ENCODE results near the gene ACP6. TPM values are rescaled to one million over a fixed set of nuclear protein-coding genes. Genes with fewer than 3 reads are reported as not detected.

Gene ACP6
- total RNA-seq (2022) (93.5 and 116 TPM in 2 replicates), Bru-seq, nascent RNA (percentile 93 among the genes with signal in this experiment), BruChase-seq, experiment 1, labeled RNA remaining after a 6-hour chase (percentile 87 among the genes with signal in this experiment), BruChase-seq, experiment 2, labeled RNA remaining after a 2-hour chase (percentile 93 among the genes with signal in this experiment)
- long read RNA-seq, full-length matches to known transcripts = 102 of 156 reads
- long read RNA-seq, partial matches to known transcripts = 15 of 156 reads
- long read RNA-seq, other reads (novel, unspliced or antisense) = 39 of 156 reads

- BruUV-seq (replicated peaks) = no TSS peak
- peaks cover 5% of the 10 kb centered on the region for H3K9me3 Mint-ChIP-seq (ENCODE audit: low read depth, unreplicated experiment)
- peak within 1 kb of the TSS; percentile 81 for H3K27ac Mint-ChIP-seq (ENCODE audit: unreplicated experiment)
- H3K4me3 Mint-ChIP-seq (ENCODE audit: low read depth, unreplicated experiment) = peak within 1 kb of the TSS; percentile 94
- DNase-seq = peak; percentile 97
- peaks cover 38% of the 10 kb centered on the region for H3K36me3 Mint-ChIP-seq (ENCODE audit: insufficient read depth, unreplicated experiment)
- CTCF ChIA-PET = interaction anchor here (0.8 to 1.4 kb wide), 7 partner anchors 9 to 222 kb away, joined by 3 to 10 read pairs (median 3); no protein-coding TSS in a partner anchor
- no peaks in the 10 kb centered on the region for H3K27me3 Mint-ChIP-seq (ENCODE audit: unreplicated experiment)
- H3K4me1 Mint-ChIP-seq (ENCODE audit: low read depth, unreplicated experiment) = peaks cover 59% of the 10 kb centered on the region
- intact Hi-C loops (cut with micrococcal nuclease; ENCODE audit: unreplicated experiment) = no loop called here
- TF ChIP-seq, protein P1, sequence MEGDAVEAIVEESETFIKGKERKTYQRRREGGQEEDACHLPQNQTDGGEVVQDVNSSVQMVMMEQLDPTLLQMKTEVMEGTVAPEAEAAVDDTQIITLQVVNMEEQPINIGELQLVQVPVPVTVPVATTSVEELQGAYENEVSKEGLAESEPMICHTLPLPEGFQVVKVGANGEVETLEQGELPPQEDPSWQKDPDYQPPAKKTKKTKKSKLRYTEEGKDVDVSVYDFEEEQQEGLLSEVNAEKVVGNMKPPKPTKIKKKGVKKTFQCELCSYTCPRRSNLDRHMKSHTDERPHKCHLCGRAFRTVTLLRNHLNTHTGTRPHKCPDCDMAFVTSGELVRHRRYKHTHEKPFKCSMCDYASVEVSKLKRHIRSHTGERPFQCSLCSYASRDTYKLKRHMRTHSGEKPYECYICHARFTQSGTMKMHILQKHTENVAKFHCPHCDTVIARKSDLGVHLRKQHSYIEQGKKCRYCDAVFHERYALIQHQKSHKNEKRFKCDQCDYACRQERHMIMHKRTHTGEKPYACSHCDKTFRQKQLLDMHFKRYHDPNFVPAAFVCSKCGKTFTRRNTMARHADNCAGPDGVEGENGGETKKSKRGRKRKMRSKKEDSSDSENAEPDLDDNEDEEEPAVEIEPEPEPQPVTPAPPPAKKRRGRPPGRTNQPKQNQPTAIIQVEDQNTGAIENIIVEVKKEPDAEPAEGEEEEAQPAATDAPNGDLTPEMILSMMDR (IDR thresholded peaks at IDR 0.05; ENCODE audit: unreplicated experiment) = no peak
These were observed at the start of gene ACP6 for GRCh38 chr1:147670319-147671001. Gene ACP6, minus strand, starts transcription at chr1:147670524. Its CDS starts 476 bp downstream, at chr1:147670048.

GRCh38 chr1:147719711-147720225 lies 49.4 kb upstream of the ACP6 start:
- DNase-seq = no peak
- TF ChIP-seq, protein P1 (IDR thresholded peaks at IDR 0.05; ENCODE audit: unreplicated experiment) = no peak
- intact Hi-C loops (cut with micrococcal nuclease; ENCODE audit: unreplicated experiment) = no loop called here
- CTCF ChIA-PET = interaction anchor here (5.3 kb wide), 1 partner anchor 173 kb away, joined by 29 read pairs; no protein-coding TSS in a partner anchor
- H3K36me3 Mint-ChIP-seq (ENCODE audit: insufficient read depth, unreplicated experiment) = peaks cover 9% of the 10 kb centered on the region
- H3K9me3 Mint-ChIP-seq (ENCODE audit: low read depth, unreplicated experiment) = no peaks in the 10 kb centered on the region
- H3K4me3 Mint-ChIP-seq (ENCODE audit: low read depth, unreplicated experiment) = no peak overlapping the region
- no TSS peak for BruUV-seq (replicated peaks)
- H3K4me1 Mint-ChIP-seq (ENCODE audit: low read depth, unreplicated experiment) = peaks cover 80% of the 10 kb centered on the region
- H3K27ac Mint-ChIP-seq (ENCODE audit: unreplicated experiment) = no peak overlapping the region
- no peaks in the 10 kb centered on the region for H3K27me3 Mint-ChIP-seq (ENCODE audit: unreplicated experiment)

- Mint-ChIP-seq H3K4me3 (ENCODE audit: low read depth, unreplicated experiment) (no peak overlapping the region), H3K9me3 (ENCODE audit: low read depth, unreplicated experiment) (no peaks in the 10 kb centered on the region), H3K36me3 (ENCODE audit: insufficient read depth, unreplicated experiment) (peaks cover 9% of the 10 kb centered on the region), H3K27ac (ENCODE audit: unreplicated experiment) (peak overlapping the region; percentile 37), H3K27me3 (ENCODE audit: unreplicated experiment) (no peaks in the 10 kb centered on the region), H3K4me1 (ENCODE audit: low read depth, unreplicated experiment) (peaks cover 86% of the 10 kb centered on the region)
- DNase-seq = no peak
- no TSS peak for BruUV-seq (replicated peaks)
- intact Hi-C loops (cut with micrococcal nuclease; ENCODE audit: unreplicated experiment) = no loop called here
- CTCF ChIA-PET = no interaction called here
- TF ChIP-seq, protein P1 (IDR thresholded peaks at IDR 0.05; ENCODE audit: unreplicated experiment) = no peak
These were observed 48.8 kb upstream of the ACP6 start for GRCh38 chr1:147719029-147719698.

- Mint-ChIP-seq H3K27ac (ENCODE audit: unreplicated experiment) (peak overlapping the region; percentile 99), H3K36me3 (ENCODE audit: insufficient read depth, unreplicated experiment) (peaks cover 9% of the 10 kb centered on the region), H3K9me3 (ENCODE audit: low read depth, unreplicated experiment) (no peaks in the 10 kb centered on the region), H3K27me3 (ENCODE audit: unreplicated experiment) (no peaks in the 10 kb centered on the region), H3K4me1 (ENCODE audit: low read depth, unreplicated experiment) (peaks cover 76% of the 10 kb centered on the region), H3K4me3 (ENCODE audit: low read depth, unreplicated experiment) (peak overlapping the region; percentile 51)
- TF ChIP-seq, protein P1 (IDR thresholded peaks at IDR 0.05; ENCODE audit: unreplicated experiment) = no peak
- no TSS peak for BruUV-seq (replicated peaks)
- intact Hi-C loops (cut with micrococcal nuclease; ENCODE audit: unreplicated experiment) = loop anchor here (2.0 kb wide), 1 partner anchor 41 kb away; no protein-coding TSS in a partner anchor
- DNase-seq = peak; percentile 64
- CTCF ChIA-PET = interaction anchor here (1.0 to 1.9 kb wide), 9 partner anchors 21 to 175 kb away, joined by 3 to 14 read pairs (median 7); partner anchors contain the start of gene ACP6
These were observed 47.4 kb upstream of the ACP6 start for GRCh38 chr1:147717706-147718097.
